Measurements from ENCODE around the gene ARHGEF4. TPM values are rescaled to one million over a fixed set of nuclear protein-coding genes. Genes with fewer than 3 reads are reported as not detected.

The ARHGEF4 gene
- total RNA-seq, 1 experiment from 2014 or later = 12.6 TPM

DNA sequence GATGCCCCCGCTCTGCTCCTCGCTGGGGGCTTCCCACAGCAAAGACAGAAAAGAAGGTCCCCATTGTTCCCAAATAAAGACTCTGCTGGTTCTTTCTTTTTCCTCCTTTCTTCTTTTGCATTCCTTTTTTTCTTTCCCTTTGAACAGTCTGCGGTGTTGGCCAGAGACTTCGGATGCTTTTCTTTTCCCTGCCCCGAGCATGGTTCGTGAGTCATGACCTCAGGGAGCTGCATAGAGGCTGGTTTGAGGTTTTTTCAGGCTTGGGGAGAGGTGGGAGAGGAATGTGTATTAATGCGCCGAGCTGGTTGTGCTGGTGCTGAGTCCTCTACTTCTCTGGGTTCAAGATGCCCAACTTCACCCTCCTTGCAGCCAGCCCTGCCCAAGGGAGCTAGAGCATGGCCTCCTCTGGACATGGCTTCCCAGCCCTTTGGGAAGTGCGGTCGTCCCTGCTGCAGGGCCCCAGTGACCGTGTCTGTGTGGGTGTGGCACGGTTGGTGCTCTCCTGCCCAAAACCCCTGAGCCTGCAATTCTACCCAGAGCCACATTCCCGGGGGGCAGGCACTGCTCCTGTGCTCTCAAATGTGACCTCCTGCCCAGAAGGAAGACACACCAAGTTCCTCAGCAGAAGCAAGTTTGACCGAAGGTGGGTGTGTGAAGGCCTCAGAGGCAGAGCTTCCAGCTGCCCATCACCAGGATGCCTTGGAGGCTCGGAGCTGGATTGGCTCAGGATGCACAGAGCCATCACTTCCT is 9.0 kb upstream of the ARHGEF4 start:
- Mint-ChIP-seq H3K36me3 (ENCODE audit: insufficient read depth in 1 of 3, low read depth in 3 of 3) (no peaks in the 10 kb centered on the region), H3K4me3 (no peak overlapping the region), H3K9me3 (no peaks in the 10 kb centered on the region; a peak in 1 of 5 replicates), H3K27me3 (ENCODE audit: low read depth) (peaks cover 7% of the 10 kb centered on the region), H3K27ac (peak overlapping the region in 1 of 3 experiments; percentile 5; a peak in 2 of 7 replicates), H3K4me1 (peaks cover 33 to 48% of the 10 kb centered on the region in 2 experiments)
- Histone ChIP-seq H2AK5ac (ENCODE audit: insufficient read length, low read length) (no peak overlapping the region), H3K27me3 (ENCODE audit: insufficient read depth, low read length) (no peaks in the 10 kb centered on the region), H3K79me2 (ENCODE audit: insufficient read depth, low read length) (no peaks in the 10 kb centered on the region), H3K56ac (ENCODE audit: insufficient read length, low read depth, low read length) (no peak overlapping the region), H3K27ac (ENCODE audit: insufficient read length, low read depth, low read length) (no peak overlapping the region), H3K4me1 (ENCODE audit: insufficient read depth, low read length) (no peaks in the 10 kb centered on the region; the same call in 1 of the 2 replicates), H4K8ac (replicated peaks; ENCODE audit: insufficient read length, low read depth, low read length) (no peak overlapping the region), H3K23me2 (ENCODE audit: insufficient read length, low read depth, low read length, poor library complexity, severe bottlenecking) (no peaks in the 10 kb centered on the region), H2AFZ (ENCODE audit: low read length) (no peak overlapping the region), H3K9me3 (ENCODE audit: control insufficient read depth, low read depth, low read length) (no peaks in the 10 kb centered on the region), H4K20me1 (ENCODE audit: control insufficient read depth, insufficient read depth, insufficient read length) (no peaks in the 10 kb centered on the region), H3K23ac (ENCODE audit: insufficient read length, low read depth, low read length) (no peak overlapping the region), H3K79me1 (ENCODE audit: insufficient read depth, low read depth, low read length, poor library complexity, severe bottlenecking) (no peaks in the 10 kb centered on the region), H3K4ac (ENCODE audit: low read depth, low read length) (no peak overlapping the region), H4K91ac (ENCODE audit: insufficient read length, low read depth, low read length) (no peak overlapping the region), H3K4me2 (ENCODE audit: insufficient read depth, insufficient read length, low read length) (no peak overlapping the region), H4K5ac (ENCODE audit: insufficient read length, low read depth, low read length) (no peak overlapping the region), H2BK5ac (ENCODE audit: insufficient read length, low read length) (no peak overlapping the region), H2BK12ac (ENCODE audit: insufficient read length, low read depth, low read length) (no peak overlapping the region), H2BK20ac (ENCODE audit: low read depth, low read length, poor library complexity, severe bottlenecking) (no peak overlapping the region), H2BK120ac (ENCODE audit: low read depth, low read length, poor library complexity, severe bottlenecking) (no peak overlapping the region), H3K18ac (ENCODE audit: insufficient read length, low read depth, low read length) (no peak overlapping the region), H3T11ph (ENCODE audit: low read length) (no peak overlapping the region), H3K9ac (ENCODE audit: extremely low read depth, insufficient read length, low read length) (no peak overlapping the region), H2BK15ac (ENCODE audit: low read depth, low read length) (no peak overlapping the region), H3K14ac (ENCODE audit: insufficient read depth, low read length) (no peak overlapping the region)
- DNase-seq = no peak
- TF ChIP-seq CTCF (conservative IDR thresholded peaks at IDR 0.05) = no peak
- no CpG with 5 or more reads among the region's 15 CpGs for WGBS (ENCODE audit: extremely low coverage, insufficient read length, low lambda C conversion rate)
